Measurements from ENCODE around the gene IL1RAPL1. TPM values are rescaled to one million over a fixed set of nuclear protein-coding genes. Genes with fewer than 3 reads are reported as not detected.

Gene IL1RAPL1
- total and polyA plus RNA-seq, 9 of the 15 experiments (the other 6 are each of a cell fraction or from before 2014, with no cell fraction given), result 0.04 to 0.07 (median 0.04) TPM; not detected in 6

DNA sequence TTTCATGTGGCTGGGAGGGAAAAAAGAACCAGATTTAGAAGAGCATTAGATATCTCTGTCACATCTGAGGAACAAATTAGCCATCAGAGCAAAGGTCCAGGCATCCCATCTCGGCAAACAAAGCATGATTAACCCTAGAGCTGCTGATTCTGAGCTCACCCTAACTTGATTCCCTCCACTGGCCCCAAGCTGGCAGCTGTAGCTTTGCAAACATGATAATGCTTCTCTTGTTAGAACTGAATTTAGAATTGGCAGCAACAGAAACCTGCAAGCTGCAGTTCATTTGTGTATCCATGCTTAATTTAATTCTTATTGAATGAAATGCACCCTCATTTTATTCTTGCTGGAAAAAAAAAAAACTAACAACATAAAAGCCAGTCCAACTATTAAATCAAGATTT, 289.2 kb downstream of the IL1RAPL1 start (continued):
- TF ChIP-seq, protein P1, sequence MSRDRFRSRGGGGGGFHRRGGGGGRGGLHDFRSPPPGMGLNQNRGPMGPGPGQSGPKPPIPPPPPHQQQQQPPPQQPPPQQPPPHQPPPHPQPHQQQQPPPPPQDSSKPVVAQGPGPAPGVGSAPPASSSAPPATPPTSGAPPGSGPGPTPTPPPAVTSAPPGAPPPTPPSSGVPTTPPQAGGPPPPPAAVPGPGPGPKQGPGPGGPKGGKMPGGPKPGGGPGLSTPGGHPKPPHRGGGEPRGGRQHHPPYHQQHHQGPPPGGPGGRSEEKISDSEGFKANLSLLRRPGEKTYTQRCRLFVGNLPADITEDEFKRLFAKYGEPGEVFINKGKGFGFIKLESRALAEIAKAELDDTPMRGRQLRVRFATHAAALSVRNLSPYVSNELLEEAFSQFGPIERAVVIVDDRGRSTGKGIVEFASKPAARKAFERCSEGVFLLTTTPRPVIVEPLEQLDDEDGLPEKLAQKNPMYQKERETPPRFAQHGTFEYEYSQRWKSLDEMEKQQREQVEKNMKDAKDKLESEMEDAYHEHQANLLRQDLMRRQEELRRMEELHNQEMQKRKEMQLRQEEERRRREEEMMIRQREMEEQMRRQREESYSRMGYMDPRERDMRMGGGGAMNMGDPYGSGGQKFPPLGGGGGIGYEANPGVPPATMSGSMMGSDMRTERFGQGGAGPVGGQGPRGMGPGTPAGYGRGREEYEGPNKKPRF (IDR thresholded peaks at IDR 0.05; ENCODE audit: low read depth, low read length), result no peak

DNA sequence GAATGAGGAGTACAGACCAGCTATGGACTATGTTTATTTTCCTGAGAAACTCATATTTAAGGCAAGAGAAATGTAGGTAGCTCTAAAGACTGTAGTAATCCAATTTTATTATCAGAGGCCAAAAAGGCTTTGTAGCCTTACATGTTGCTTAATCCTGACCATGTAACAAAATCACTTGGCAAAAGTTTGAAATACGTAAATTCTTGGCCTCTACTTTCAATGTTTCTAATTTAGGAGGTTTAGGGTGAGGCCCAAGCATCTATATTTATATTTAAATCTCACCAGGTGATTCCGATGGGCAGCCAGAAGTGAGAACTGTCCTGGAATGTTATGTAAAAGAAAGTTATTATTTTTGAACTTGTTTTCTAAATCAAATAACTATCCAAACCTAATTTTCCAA, 289.7 kb downstream of the IL1RAPL1 start:
- ATAC-seq, result no peak
- no peak for TF ChIP-seq ZFX (CRISPR knock-in tag; IDR thresholded peaks at IDR 0.05)
- no peak for TF ChIP-seq CHCHD3 (CRISPR knock-in tag; IDR thresholded peaks at IDR 0.05)
- no peak for TF ChIP-seq CBX2 (IDR thresholded peaks at IDR 0.05; ENCODE audit: insufficient read depth, low read length, poor library complexity, severe bottlenecking)
- TF ChIP-seq, protein P2, sequence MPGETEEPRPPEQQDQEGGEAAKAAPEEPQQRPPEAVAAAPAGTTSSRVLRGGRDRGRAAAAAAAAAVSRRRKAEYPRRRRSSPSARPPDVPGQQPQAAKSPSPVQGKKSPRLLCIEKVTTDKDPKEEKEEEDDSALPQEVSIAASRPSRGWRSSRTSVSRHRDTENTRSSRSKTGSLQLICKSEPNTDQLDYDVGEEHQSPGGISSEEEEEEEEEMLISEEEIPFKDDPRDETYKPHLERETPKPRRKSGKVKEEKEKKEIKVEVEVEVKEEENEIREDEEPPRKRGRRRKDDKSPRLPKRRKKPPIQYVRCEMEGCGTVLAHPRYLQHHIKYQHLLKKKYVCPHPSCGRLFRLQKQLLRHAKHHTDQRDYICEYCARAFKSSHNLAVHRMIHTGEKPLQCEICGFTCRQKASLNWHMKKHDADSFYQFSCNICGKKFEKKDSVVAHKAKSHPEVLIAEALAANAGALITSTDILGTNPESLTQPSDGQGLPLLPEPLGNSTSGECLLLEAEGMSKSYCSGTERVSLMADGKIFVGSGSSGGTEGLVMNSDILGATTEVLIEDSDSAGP (CRISPR knock-in tag; IDR thresholded peaks at IDR 0.05), result no peak
- Histone ChIP-seq H3K36me3 (ENCODE audit: control insufficient read depth, insufficient read depth, low read length) (no peaks in the 10 kb centered on the region), H3K27me3 (ENCODE audit: control insufficient read depth in 2 of 2, insufficient read depth in 2 of 2, low read length in 2 of 2) (no peaks in the 10 kb centered on the region), H4K20me1 (replicated peaks; ENCODE audit: control insufficient read depth, insufficient read depth, low read length) (no peaks in the 10 kb centered on the region), H3K4me2 (ENCODE audit: insufficient read depth, low read length) (no peak overlapping the region), H3K9ac (ENCODE audit: insufficient read depth in 1 of 2, low read depth in 2 of 2, low read length in 2 of 2) (no peak overlapping the region), H3K9me1 (ENCODE audit: control insufficient read depth, insufficient read depth, low read length) (no peaks in the 10 kb centered on the region), H3K9me3 (replicated peaks; ENCODE audit: control insufficient read depth, insufficient read depth, low read depth, low read length) (no peaks in the 10 kb centered on the region), H2AFZ (ENCODE audit: low read depth, low read length) (no peak overlapping the region), H3K4me3 (no peak overlapping the region), H3K79me2 (ENCODE audit: control insufficient read depth, insufficient read depth, low read length) (no peaks in the 10 kb centered on the region), H3K4me1 (replicated peaks in 1 of 2; ENCODE audit: control insufficient read depth in 2 of 2, insufficient read depth in 2 of 2, low read length in 2 of 2) (no peaks in the 10 kb centered on the region), H3K27ac (ENCODE audit: extremely low read depth, low read depth, low read length) (no peak overlapping the region)
- in situ Hi-C loops (cut with MboI), result no loop called here
- CTCF ChIA-PET (ENCODE audit: low intra/inter-chr PET ratio), result no interaction called here
- FAIRE-seq, result no peak
- 0% methylated on average over 2 of the region's 2 CpGs for WGBS (ENCODE audit: insufficient coverage, low coverage, missing lambda C conversion rate)
- DNase-seq (ENCODE audit: extremely low read depth in 1 of 4, low spot score in 3 of 4), result no peak
- BruUV-seq (replicated peaks), result no TSS peak
- POLR2A ChIA-PET, result no interaction called here
- intact Hi-C loops (cut with micrococcal nuclease), result no loop called here

All from K562 (cell line).